ENCODE data around the gene GPD1. TPM values are rescaled to one million over a fixed set of nuclear protein-coding genes. Genes with fewer than 3 reads are reported as not detected.

GPD1 gene
- total RNA-seq, 4 donors from 2014 or later = 41.3 to 409 (median 291) TPM

DNA sequence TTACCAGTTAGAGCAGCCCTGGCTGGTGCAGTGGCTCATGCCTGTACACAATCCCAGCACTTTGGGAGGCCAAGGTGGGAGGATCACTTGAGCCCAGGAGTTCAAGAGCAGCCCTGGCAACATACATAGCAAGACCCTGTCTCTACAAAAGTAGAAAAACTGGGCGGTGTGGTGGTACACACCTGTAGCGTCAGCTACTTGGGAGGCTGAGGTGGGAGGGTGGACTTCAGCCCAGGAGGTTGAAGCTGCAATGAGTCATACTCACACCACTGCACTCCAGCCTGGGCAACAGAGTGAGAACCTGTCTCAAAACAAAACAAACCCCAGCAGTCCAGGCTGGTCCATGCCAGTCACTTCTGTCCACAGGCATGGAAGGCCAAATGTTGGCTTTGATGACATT, 15.6 kb downstream of the GPD1 start:
- TF ChIP-seq, protein P1, sequence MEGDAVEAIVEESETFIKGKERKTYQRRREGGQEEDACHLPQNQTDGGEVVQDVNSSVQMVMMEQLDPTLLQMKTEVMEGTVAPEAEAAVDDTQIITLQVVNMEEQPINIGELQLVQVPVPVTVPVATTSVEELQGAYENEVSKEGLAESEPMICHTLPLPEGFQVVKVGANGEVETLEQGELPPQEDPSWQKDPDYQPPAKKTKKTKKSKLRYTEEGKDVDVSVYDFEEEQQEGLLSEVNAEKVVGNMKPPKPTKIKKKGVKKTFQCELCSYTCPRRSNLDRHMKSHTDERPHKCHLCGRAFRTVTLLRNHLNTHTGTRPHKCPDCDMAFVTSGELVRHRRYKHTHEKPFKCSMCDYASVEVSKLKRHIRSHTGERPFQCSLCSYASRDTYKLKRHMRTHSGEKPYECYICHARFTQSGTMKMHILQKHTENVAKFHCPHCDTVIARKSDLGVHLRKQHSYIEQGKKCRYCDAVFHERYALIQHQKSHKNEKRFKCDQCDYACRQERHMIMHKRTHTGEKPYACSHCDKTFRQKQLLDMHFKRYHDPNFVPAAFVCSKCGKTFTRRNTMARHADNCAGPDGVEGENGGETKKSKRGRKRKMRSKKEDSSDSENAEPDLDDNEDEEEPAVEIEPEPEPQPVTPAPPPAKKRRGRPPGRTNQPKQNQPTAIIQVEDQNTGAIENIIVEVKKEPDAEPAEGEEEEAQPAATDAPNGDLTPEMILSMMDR (IDR thresholded peaks at IDR 0.05) = no peak
- TF ChIP-seq POLR2A (IDR thresholded peaks at IDR 0.05) = no peak
- no peaks in the 10 kb centered on the region for H3K27me3 ChIP-seq
- peaks cover 0 to 34% (median 0%) of the 10 kb centered on the region in 4 donors for H3K4me1 ChIP-seq
- H3K4me3 ChIP-seq = no peak overlapping the region
- no peak for DNase-seq
- H3K27ac ChIP-seq = no peak overlapping the region
- H3K36me3 ChIP-seq = peaks cover 0 to 66% (median 0%) of the 10 kb centered on the region in 3 donors
- H3K9me3 ChIP-seq = no peaks in the 10 kb centered on the region

DNA sequence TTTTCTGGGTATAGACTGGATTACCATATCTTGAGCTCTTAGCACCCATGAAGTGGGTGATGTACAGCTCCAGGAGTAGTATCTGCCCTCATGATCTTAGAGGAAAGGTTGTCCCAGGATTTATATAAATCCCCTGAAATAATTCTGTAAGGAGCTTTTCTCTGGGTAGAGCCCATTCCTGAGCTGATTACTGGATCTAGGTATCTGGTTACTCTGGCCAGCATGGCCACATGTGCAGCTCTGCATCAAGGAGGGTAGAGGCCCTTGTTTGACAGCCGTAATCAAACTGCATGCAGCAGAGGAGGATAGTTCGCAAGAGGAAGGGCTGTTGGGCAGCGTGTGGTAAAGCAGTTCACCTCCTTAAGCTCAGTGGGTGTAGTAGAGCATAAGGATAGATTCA, 16.7 kb downstream of the GPD1 start:
- peaks cover 0 to 66% (median 0%) of the 10 kb centered on the region in 3 donors for H3K36me3 ChIP-seq

GRCh38 chr12:50120953-50121352, 17.1 kb downstream of the GPD1 start:
- peak overlapping the region in 2 of 4 donors; percentile 9 to 55 for H3K27ac ChIP-seq
- peak in 1 of 3 donors; percentile 60 for DNase-seq
- no peak for TF ChIP-seq POLR2A (IDR thresholded peaks at IDR 0.05)
- TF ChIP-seq, protein P1 (IDR thresholded peaks at IDR 0.05) = no peak
- no peak overlapping the region for H3K4me3 ChIP-seq
- H3K4me1 ChIP-seq = peaks cover 0 to 32% (median 0%) of the 10 kb centered on the region in 4 donors
- H3K36me3 ChIP-seq = peaks cover 0 to 61% (median 0%) of the 10 kb centered on the region in 3 donors
- H3K27me3 ChIP-seq = no peaks in the 10 kb centered on the region
- H3K9me3 ChIP-seq = no peaks in the 10 kb centered on the region

More for the DNA sequence above, 16.7 kb downstream of the GPD1 start:
- no peaks in the 10 kb centered on the region for H3K9me3 ChIP-seq
- H3K27me3 ChIP-seq = no peaks in the 10 kb centered on the region
- TF ChIP-seq POLR2A (IDR thresholded peaks at IDR 0.05) = no peak
- TF ChIP-seq, protein P1 (IDR thresholded peaks at IDR 0.05) = no peak
- H3K4me1 ChIP-seq = peaks cover 0 to 32% (median 0%) of the 10 kb centered on the region in 4 donors
- peak overlapping the region in 1 of 4 donors; percentile 55 for H3K27ac ChIP-seq
- no peak for DNase-seq
- H3K4me3 ChIP-seq = no peak overlapping the region

DNA sequence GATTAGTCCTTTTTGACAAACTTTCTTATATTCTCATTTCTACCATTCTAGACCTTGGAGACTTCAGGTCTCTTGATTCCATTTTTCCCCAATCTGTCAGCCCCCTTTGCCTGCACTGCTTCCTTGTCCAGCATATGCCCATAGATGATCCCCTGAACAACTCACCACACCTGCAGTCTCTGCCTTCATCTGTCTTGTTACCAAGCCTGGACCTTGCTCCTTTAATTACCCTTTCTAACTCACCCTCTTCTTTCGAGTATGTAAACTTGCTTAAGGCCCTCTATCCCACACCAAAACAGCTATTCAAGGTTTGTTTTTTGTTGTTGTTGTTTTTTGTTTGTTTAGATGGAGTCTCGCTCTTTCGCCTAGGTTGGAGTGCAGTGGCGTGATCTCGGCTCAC, 17.8 kb downstream of the GPD1 start:
- Histone ChIP-seq H3K36me3 (peaks cover 0 to 58% (median 0%) of the 10 kb centered on the region in 3 donors), H3K27me3 (no peaks in the 10 kb centered on the region), H3K27ac (peak overlapping the region in 3 of 4 donors; percentile 6 to 55 (median 9)), H3K4me1 (peaks cover 0 to 27% (median 0%) of the 10 kb centered on the region in 4 donors), H3K9me3 (no peaks in the 10 kb centered on the region), H3K4me3 (no peak overlapping the region)
- DNase-seq = no peak
- TF ChIP-seq POLR2A (IDR thresholded peaks at IDR 0.05) = no peak
- TF ChIP-seq, protein P1 (IDR thresholded peaks at IDR 0.05) = no peak

GRCh38 chr12:50123203-50123602, 19.4 kb downstream of the GPD1 start:
- no peaks in the 10 kb centered on the region for H3K9me3 ChIP-seq
- no peak for DNase-seq
- peaks cover 0 to 69% (median 0%) of the 10 kb centered on the region in 3 donors for H3K36me3 ChIP-seq
- H3K4me3 ChIP-seq = no peak overlapping the region
- no peak for TF ChIP-seq POLR2A (IDR thresholded peaks at IDR 0.05)
- TF ChIP-seq, protein P1 (IDR thresholded peaks at IDR 0.05) = no peak
- H3K27ac ChIP-seq = no peak overlapping the region
- H3K4me1 ChIP-seq = peaks cover 0 to 19% (median 0%) of the 10 kb centered on the region in 4 donors
- H3K27me3 ChIP-seq = no peaks in the 10 kb centered on the region
